ENCODE data around the gene AGT. TPM values are rescaled to one million over a fixed set of nuclear protein-coding genes. Genes with fewer than 3 reads are reported as not detected.

AGT gene
- total RNA-seq, 1 experiment from 2014 or later = 0.93 TPM

- POLR2A ChIA-PET = no interaction called here
- peaks cover 16 to 20% of the 10 kb centered on the region in 2 experiments; a peak in 3 of 4 replicates for H3K36me3 ChIP-seq (ENCODE audit: control insufficient read depth in 1 of 2, insufficient read depth in 2 of 2, low read length in 2 of 2)
- intact Hi-C loops (cut with micrococcal nuclease) = no loop called here
These were observed 45.7 kb downstream of the AGT start for GRCh38 chr1:230668227-230668626.

DNA sequence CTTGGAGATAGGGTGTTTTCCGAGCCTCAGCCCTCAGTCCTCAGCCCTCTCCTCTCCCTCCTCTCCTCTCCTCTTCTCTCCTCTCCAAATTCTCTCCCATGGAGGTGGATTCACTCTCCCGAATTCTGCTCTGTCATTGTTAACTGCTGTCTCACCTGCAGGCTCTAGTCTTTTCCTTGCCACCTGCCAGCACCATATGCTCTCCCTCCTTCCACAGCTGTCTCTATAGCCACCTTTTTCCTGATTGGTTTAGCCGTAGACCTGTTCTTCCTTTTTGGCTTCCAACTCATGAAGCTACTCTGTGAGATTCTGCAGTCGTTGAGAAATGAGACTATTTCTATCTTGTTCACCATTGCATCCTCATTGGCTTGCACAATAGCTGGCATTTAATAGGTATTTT is 51.9 kb downstream of the AGT start:
- no TSS peak for BruUV-seq (replicated peaks)
- peaks cover 7 to 14% of the 10 kb centered on the region in 2 experiments; a peak in 3 of 4 replicates for H3K36me3 ChIP-seq (ENCODE audit: control insufficient read depth in 1 of 2, insufficient read depth in 2 of 2, low read length in 2 of 2)
- CTCF ChIA-PET = no interaction called here
- H4K20me1 ChIP-seq (ENCODE audit: insufficient read depth) = no peaks in the 10 kb centered on the region
- no peaks in the 10 kb centered on the region for H3K4me1 ChIP-seq (ENCODE audit: control insufficient read depth in 1 of 2, insufficient read depth in 2 of 2, low read length in 2 of 2)
- no peaks in the 10 kb centered on the region for H3K27me3 ChIP-seq (ENCODE audit: insufficient read depth, low read length)
- H3K4me2 ChIP-seq (ENCODE audit: low read length) = no peak overlapping the region
- TF ChIP-seq POLR2A (IDR thresholded peaks at IDR 0.05; ENCODE audit: borderline replicate concordance, extremely low read depth, insufficient read depth, insufficient read length) = no peak
- TF ChIP-seq ZFX (IDR thresholded peaks at IDR 0.05) = no peak
- TF ChIP-seq EZH2phosphoT487 (IDR thresholded peaks at IDR 0.05; ENCODE audit: borderline replicate concordance) = no peak
- no peak for TF ChIP-seq RAD21 (IDR thresholded peaks at IDR 0.05; ENCODE audit: low read depth)
- TF ChIP-seq REST (IDR thresholded peaks at IDR 0.05; ENCODE audit: low read depth) = no peak
- no peak overlapping the region for H3K9ac ChIP-seq (ENCODE audit: low read length)
- no peaks in the 10 kb centered on the region for H3K9me3 ChIP-seq (ENCODE audit: control insufficient read depth in 1 of 2, insufficient read depth in 1 of 2, low read depth in 1 of 2, low read length in 2 of 2)
- H3K27ac ChIP-seq (ENCODE audit: low read depth, low read length) = no peak overlapping the region
- no peaks in the 10 kb centered on the region for H3K9me2 ChIP-seq (ENCODE audit: insufficient read depth)
- POLR2A ChIA-PET = no interaction called here
- H3K4me3 ChIP-seq (replicated peaks in 1 of 2; ENCODE audit: low read depth in 1 of 2, low read length in 2 of 2) = no peak overlapping the region
- ATAC-seq (no peak), DNase-seq (ENCODE audit: low read depth, low spot score) (no peak)
- intact Hi-C loops (cut with micrococcal nuclease) = no loop called here
- H2AFZ ChIP-seq (ENCODE audit: low read depth, low read length, poor library complexity, severe bottlenecking) = no peak overlapping the region
- H3K79me2 ChIP-seq (ENCODE audit: insufficient read depth, low read length) = no peaks in the 10 kb centered on the region
- RAD21 ChIA-PET (ENCODE audit: low non-redundant PET in 1 of 2, low total read pairs in 2 of 2, uncharacterized antibody in 2 of 2, unreplicated experiment in 2 of 2) = no interaction called here

More at GRCh38 chr1:230668227-230668626, 45.7 kb downstream of the AGT start:
- Histone ChIP-seq H3K27me3 (ENCODE audit: insufficient read depth, low read length) (no peaks in the 10 kb centered on the region), H2AFZ (ENCODE audit: low read depth, low read length, poor library complexity, severe bottlenecking) (no peak overlapping the region), H3K9ac (ENCODE audit: low read length) (no peak overlapping the region), H4K20me1 (ENCODE audit: insufficient read depth) (no peaks in the 10 kb centered on the region), H3K9me3 (ENCODE audit: control insufficient read depth in 1 of 2, insufficient read depth in 1 of 2, low read depth in 1 of 2, low read length in 2 of 2) (no peaks in the 10 kb centered on the region), H3K4me1 (ENCODE audit: control insufficient read depth in 1 of 2, insufficient read depth in 2 of 2, low read length in 2 of 2) (no peaks in the 10 kb centered on the region), H3K79me2 (ENCODE audit: insufficient read depth, low read length) (no peaks in the 10 kb centered on the region; the same call in 1 of the 2 replicates), H3K4me2 (ENCODE audit: low read length) (no peak overlapping the region), H3K4me3 (replicated peaks in 1 of 2; ENCODE audit: low read depth in 1 of 2, low read length in 2 of 2) (no peak overlapping the region), H3K27ac (ENCODE audit: low read depth, low read length) (no peak overlapping the region), H3K9me2 (ENCODE audit: insufficient read depth) (no peaks in the 10 kb centered on the region)
- RAD21 ChIA-PET (ENCODE audit: low non-redundant PET in 1 of 2, low total read pairs in 2 of 2, uncharacterized antibody in 2 of 2, unreplicated experiment in 2 of 2) = interaction anchor here in 1 of 2 experiments (0.6 kb wide), 1 partner anchor 71 kb away, joined by 3 read pairs; no protein-coding TSS in a partner anchor
- no TSS peak for BruUV-seq (replicated peaks)
- ATAC-seq (no peak), DNase-seq (ENCODE audit: low read depth, low spot score) (no peak)
- CTCF ChIA-PET = no interaction called here
- no peak for TF ChIP-seq SP1 (IDR thresholded peaks at IDR 0.05; ENCODE audit: low read depth)
- TF ChIP-seq YY1 (IDR thresholded peaks at IDR 0.05; ENCODE audit: extremely low read depth, insufficient replicate concordance, low read depth, low read length) = no peak
